ENCODE results near the gene CALM1. TPM values are rescaled to one million over a fixed set of nuclear protein-coding genes. Genes with fewer than 3 reads are reported as not detected.

Gene CALM1
- total RNA-seq, 4 donors from 2014 or later, result 407 to 1,329 (median 886) TPM

DNA sequence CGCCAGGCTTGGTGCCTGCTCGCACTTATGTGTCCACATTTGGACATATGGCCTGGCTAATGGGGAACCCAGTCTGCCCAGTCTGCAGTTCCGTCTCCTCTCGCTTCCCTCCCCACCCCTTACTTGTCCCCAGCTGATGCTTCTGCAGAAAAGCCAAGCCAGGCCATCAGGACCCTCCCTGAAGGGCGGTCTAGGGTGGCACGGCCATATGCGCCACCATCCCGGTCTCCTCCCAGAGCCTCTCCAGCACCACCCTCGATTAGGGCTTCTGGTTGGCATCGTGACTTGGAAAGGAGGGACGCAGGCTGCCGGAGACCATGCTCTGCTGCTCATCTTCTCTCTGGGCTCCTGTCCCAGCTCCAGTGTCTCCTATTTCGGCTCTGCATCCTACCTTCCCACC lies 54.6 kb downstream of the CALM1 start:
- Histone ChIP-seq H3K27me3 (no peaks in the 10 kb centered on the region), H3K4me3 (no peak overlapping the region), H3K27ac (no peak overlapping the region), H3K9me3 (no peaks in the 10 kb centered on the region), H3K36me3 (no peaks in the 10 kb centered on the region), H3K4me1 (peaks cover 0 to 24% (median 0%) of the 10 kb centered on the region in 4 donors)
- TF ChIP-seq, protein P1, sequence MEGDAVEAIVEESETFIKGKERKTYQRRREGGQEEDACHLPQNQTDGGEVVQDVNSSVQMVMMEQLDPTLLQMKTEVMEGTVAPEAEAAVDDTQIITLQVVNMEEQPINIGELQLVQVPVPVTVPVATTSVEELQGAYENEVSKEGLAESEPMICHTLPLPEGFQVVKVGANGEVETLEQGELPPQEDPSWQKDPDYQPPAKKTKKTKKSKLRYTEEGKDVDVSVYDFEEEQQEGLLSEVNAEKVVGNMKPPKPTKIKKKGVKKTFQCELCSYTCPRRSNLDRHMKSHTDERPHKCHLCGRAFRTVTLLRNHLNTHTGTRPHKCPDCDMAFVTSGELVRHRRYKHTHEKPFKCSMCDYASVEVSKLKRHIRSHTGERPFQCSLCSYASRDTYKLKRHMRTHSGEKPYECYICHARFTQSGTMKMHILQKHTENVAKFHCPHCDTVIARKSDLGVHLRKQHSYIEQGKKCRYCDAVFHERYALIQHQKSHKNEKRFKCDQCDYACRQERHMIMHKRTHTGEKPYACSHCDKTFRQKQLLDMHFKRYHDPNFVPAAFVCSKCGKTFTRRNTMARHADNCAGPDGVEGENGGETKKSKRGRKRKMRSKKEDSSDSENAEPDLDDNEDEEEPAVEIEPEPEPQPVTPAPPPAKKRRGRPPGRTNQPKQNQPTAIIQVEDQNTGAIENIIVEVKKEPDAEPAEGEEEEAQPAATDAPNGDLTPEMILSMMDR (IDR thresholded peaks at IDR 0.05), result no peak
- TF ChIP-seq POLR2A (IDR thresholded peaks at IDR 0.05), result no peak
- DNase-seq, result no peak

DNA sequence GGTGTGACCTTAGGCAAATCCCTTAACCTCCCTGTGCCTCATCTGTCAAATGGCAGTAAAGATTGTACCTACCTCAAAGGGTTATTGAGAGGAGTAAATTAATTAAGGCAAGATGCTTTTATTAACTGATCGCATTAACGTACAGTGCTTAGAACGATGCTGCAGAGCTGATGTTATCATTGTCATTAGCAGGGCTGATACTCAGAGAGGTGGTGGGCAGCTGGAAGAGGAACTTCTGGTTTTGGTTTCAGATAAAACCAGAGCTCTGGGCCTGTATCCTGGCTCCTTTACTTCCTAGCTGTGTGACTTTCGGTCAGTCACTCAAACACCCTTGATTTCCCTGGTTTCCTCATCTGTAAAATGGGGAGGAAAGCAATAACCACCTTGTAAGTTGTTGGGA lies 55.1 kb downstream of the CALM1 start:
- TF ChIP-seq POLR2A (IDR thresholded peaks at IDR 0.05), result no peak
- TF ChIP-seq, protein P1 (IDR thresholded peaks at IDR 0.05), result no peak
- H3K27ac ChIP-seq, result no peak overlapping the region
- no peaks in the 10 kb centered on the region for H3K9me3 ChIP-seq
- no peaks in the 10 kb centered on the region for H3K27me3 ChIP-seq
- DNase-seq, result no peak
- no peak overlapping the region for H3K4me3 ChIP-seq
- H3K36me3 ChIP-seq, result no peaks in the 10 kb centered on the region
- peaks cover 0 to 24% (median 0%) of the 10 kb centered on the region in 4 donors for H3K4me1 ChIP-seq

DNA sequence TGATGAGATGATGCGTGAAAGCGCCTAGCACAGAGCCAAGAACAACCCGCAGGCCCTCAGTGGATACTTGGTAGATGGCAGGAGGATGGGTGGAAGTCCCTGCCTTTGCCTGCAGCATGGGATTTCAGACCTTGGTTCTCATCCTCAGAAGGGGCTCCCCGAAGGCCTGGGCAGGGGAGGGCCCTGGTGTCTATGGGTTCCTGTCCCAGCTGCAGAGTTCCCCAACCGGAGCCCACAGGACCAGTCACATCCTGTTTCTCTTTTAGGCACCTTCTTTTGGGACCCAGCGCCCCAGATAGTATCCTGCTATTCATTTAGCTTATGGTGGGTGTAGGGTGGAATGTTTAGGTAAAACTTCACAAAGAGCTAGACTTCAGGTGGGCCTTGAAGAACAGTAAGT lies 55.5 kb downstream of the CALM1 start:
- no peaks in the 10 kb centered on the region for H3K9me3 ChIP-seq
- H3K36me3 ChIP-seq, result no peaks in the 10 kb centered on the region
- TF ChIP-seq POLR2A (IDR thresholded peaks at IDR 0.05), result no peak
- TF ChIP-seq, protein P1 (IDR thresholded peaks at IDR 0.05), result no peak
- no peak overlapping the region for H3K4me3 ChIP-seq
- DNase-seq, result no peak
- no peak overlapping the region for H3K27ac ChIP-seq
- H3K27me3 ChIP-seq, result no peaks in the 10 kb centered on the region
- H3K4me1 ChIP-seq, result peaks cover 0 to 25% (median 0%) of the 10 kb centered on the region in 4 donors

DNA sequence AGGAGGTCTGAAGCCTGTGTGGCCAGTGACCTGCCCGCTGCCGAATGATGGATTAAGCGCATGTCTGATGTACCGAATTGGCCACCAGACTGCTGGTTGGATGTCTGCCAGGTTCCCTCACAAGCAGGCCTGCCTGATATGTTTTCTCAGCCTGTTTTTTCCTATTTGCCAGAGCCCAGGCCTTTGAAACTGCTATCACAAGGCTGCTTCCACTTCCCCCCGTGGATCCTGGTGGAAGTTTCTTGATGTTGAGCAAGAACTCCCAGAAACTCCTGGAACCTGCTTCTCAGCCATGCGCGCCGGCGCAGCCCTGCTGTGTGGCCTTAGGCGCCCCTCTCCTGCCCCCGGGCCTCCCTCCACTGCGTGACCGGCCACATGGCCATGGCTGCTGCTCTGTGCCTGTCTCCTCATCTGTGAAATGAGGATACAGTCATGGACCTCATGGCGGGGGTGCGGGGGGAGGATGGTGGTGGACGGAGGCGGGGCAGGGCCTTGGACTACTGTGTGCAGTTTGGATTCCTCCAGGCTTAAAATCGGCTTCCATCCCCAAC lies 56.6 kb downstream of the CALM1 start:
- H3K36me3 ChIP-seq, result no peaks in the 10 kb centered on the region
- H3K4me3 ChIP-seq, result no peak overlapping the region
- H3K4me1 ChIP-seq, result peaks cover 0 to 29% (median 0%) of the 10 kb centered on the region in 4 donors
- H3K9me3 ChIP-seq, result no peaks in the 10 kb centered on the region
- H3K27ac ChIP-seq, result no peak overlapping the region
- TF ChIP-seq, protein P1 (IDR thresholded peaks at IDR 0.05), result no peak
- TF ChIP-seq POLR2A (IDR thresholded peaks at IDR 0.05), result no peak
- H3K27me3 ChIP-seq, result no peaks in the 10 kb centered on the region
- no peak for DNase-seq

DNA sequence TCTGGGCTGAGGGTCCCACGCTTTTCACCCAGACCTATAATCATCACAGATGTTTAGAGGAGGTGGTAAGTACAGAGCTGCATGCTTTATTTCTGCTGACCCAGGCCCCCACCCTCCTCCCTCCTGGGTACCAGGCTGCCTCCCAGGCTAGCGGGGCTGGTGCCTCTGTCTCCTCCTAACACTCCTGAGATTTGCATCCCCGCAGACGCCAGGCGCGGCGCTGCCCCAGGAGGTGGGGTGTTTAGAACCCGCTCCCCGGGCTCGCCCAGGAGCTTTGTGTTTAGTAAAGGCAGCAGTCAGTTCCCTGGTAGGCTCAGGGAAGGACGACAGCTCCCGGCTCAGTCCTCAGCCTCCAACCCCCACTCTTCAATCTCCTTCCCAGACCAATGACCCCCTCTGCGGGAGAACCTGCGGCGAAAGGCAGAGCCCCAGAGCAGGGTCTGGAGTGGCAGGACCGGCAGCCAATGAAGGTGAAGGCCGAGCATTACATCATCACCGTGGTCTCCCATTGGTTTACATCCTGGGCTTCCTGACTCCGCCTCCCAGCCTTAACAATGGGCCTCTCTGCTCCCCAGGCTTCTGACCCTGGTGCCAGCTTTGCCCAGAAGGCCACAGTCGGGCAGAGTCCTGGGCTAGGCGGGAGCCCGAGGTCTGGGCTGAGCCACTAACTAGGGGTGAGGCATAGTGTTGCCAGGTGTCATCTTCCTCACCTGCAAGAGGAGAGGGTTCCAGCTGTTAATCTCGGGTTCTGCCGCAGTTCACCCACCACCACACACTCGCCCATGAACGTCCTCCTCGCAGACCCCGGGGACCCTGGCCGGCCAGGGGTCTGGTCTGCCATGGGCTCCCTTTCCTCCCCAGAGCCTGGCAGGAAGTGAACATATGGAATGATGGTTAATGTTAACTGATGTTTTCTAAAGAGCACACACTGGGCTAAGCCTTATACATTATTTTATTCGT lies 57.5 kb downstream of the CALM1 start:
- peaks cover 0 to 29% (median 0%) of the 10 kb centered on the region in 4 donors for H3K4me1 ChIP-seq
- peak overlapping the region in 2 of 4 donors; percentile 31 to 57 for H3K27ac ChIP-seq
- TF ChIP-seq, protein P1 (IDR thresholded peaks at IDR 0.05), result peak in 1 of 6 experiments; percentile 17
- TF ChIP-seq POLR2A (IDR thresholded peaks at IDR 0.05), result peak in 1 of 2 donors; percentile 36
- peak overlapping the region in 3 of 4 donors; percentile 4 to 51 (median 47) for H3K4me3 ChIP-seq
- H3K9me3 ChIP-seq, result no peaks in the 10 kb centered on the region
- peak in 2 of 3 donors; percentile 88 to 90 for DNase-seq
- no peaks in the 10 kb centered on the region for H3K27me3 ChIP-seq
- H3K36me3 ChIP-seq, result no peaks in the 10 kb centered on the region
